GM12878 (cell line): ENCODE data around the gene C22orf15. TPM values are rescaled to one million over a fixed set of nuclear protein-coding genes. Genes with fewer than 3 reads are reported as not detected.

Experiments
- ATAC-seq: fragments of 200-7000 bp; cut with Tn5 transposase; 3 replicates; pipeline ENCODE4 v1.9.1; 2020; ENCODE audit warnings: mild to moderate bottlenecking, moderate library complexity
- BruUV-seq: library from RNA; stranded (reverse); fragments of 400-500 nt; replicated peaks from 2 replicates; lab custom pipeline; 2021; lab: Mats Ljungman, UMichigan
- CTCF ChIA-PET: fragments of 300-600 bp; sonication (Branson Sonifier 250); formaldehyde crosslinking; extraction: SDS; loops from one replicate; lab custom pipeline; 2021; ENCODE audit warnings: inconsistent platforms; lab: Yijun Ruan, JAX
- POLR2A ChIA-PET: fragments of 350-600 bp; formaldehyde crosslinking; extraction: SDS; loops from one replicate; lab custom pipeline; 2021; ENCODE audit warnings: inconsistent platforms; lab: Charles Lee
- RAD21 ChIA-PET: fragments of 300-600 bp; sonication (Branson Sonifier 250); formaldehyde crosslinking; loops from one replicate; lab custom pipeline; 2023; ENCODE audit warnings: antibody characterized with exemption; ENCODE audit not compliant: unreplicated experiment; lab: Charles Lee
- SMC1A ChIA-PET: fragments of 300-600 bp; sonication (Branson Sonifier 250); formaldehyde crosslinking; loops from one replicate; lab custom pipeline; 2023; ENCODE audit not compliant: unreplicated experiment, uncharacterized antibody; lab: Charles Lee
- DNase-seq: peaks from one replicate; pipeline ENCODE4 v3.0.0-alpha.2; 2011; ENCODE audit warnings: low read depth, low spot score
- FAIRE-seq: peaks from 3 replicates; lab custom pipeline; 2011; peaks lifted over from hg19 to GRCh38; lab: Jason Lieb, UNC
- H2AFZ ChIP-seq: 2 replicates; pipeline ENCODE4 v1.6.0; 2011; ENCODE audit warnings: low read depth, low read length, control low read depth; ENCODE audit not compliant: control insufficient read depth
- H3K27ac ChIP-seq: 2 replicates; pipeline ENCODE4 v1.5.1; 2011; ENCODE audit warnings: control low read depth; ENCODE audit not compliant: control insufficient read depth, insufficient read depth
- H3K27me3 ChIP-seq, 2 experiments: replicated peaks in 1 of 2; 2 replicates each; pipeline versions ENCODE4 v1.6.0 to v1.6.1; 2011; ENCODE audit warnings: low read length in 1 of 2; ENCODE audit not compliant: control insufficient read depth in 2 of 2, insufficient read depth in 2 of 2
- H3K36me3 ChIP-seq, 2 experiments: 2 replicates each; pipeline ENCODE4 v1.5.1; 2011; ENCODE audit warnings: low read length in 1 of 2; ENCODE audit not compliant: control insufficient read depth in 2 of 2, insufficient read depth in 2 of 2
- H3K4me1 ChIP-seq: 2 replicates; pipeline ENCODE4 v1.6.1; 2011; ENCODE audit warnings: mild to moderate bottlenecking, low read length, moderate library complexity, mixed read lengths; ENCODE audit not compliant: control insufficient read depth, insufficient read depth
- H3K4me2 ChIP-seq: 2 replicates; pipeline ENCODE4 v1.6.0; 2011; ENCODE audit warnings: control low read depth; ENCODE audit not compliant: control insufficient read depth, insufficient read depth
- H3K4me3 ChIP-seq: fragments of 200-600 bp; sonication (generic); 2 replicates; pipeline ENCODE4 v1.5.1; 2016
- H3K79me2 ChIP-seq: 2 replicates; pipeline ENCODE4 v1.6.0; 2011; ENCODE audit warnings: low read length; ENCODE audit not compliant: control insufficient read depth, insufficient read depth
- H3K9ac ChIP-seq: 2 replicates; pipeline ENCODE4 v1.8.0; 2011; ENCODE audit warnings: low read length, control low read depth, mixed read lengths; ENCODE audit not compliant: control insufficient read depth, insufficient read depth
- H3K9me3 ChIP-seq: replicated peaks from 3 replicates; pipeline ENCODE4 v1.5.1; 2011; ENCODE audit warnings: mild to moderate bottlenecking, low read length; ENCODE audit not compliant: control insufficient read depth, insufficient read depth
- H4K20me1 ChIP-seq: 2 replicates; pipeline ENCODE4 v1.6.0; 2011; ENCODE audit not compliant: control insufficient read depth, insufficient read depth
- IKZF1 ChIP-seq: fragments of 450-650 bp; conservative IDR thresholded peaks from 2 replicates; pipeline ENCODE4 v1.6.1; 2017; ENCODE audit warnings: antibody characterized with exemption, mild to moderate bottlenecking
- MAX ChIP-seq: IDR thresholded peaks from 2 replicates; pipeline ENCODE4 v1.6.1; 2012; ENCODE audit warnings: low read depth, low read length, improper control_type of control experiment
- PML ChIP-seq: IDR thresholded peaks from 2 replicates; pipeline ENCODE4 v1.6.1; 2012; ENCODE audit warnings: low read length, inconsistent platforms
- POU2F2 ChIP-seq: IDR thresholded peaks from 3 replicates; pipeline ENCODE4 v1.6.1; 2011; ENCODE audit warnings: low read depth, mild to moderate bottlenecking, low read length, borderline replicate concordance
- RCOR1 ChIP-seq: conservative IDR thresholded peaks from 2 replicates; pipeline ENCODE4 v1.6.1; 2012; ENCODE audit warnings: low read depth, low read length, improper control_type of control experiment
- SREBF1 ChIP-seq: IDR thresholded peaks from 2 replicates; pipeline ENCODE4 v1.6.1; 2012; ENCODE audit warnings: mild to moderate bottlenecking, low read length
- WGBS: methylation state at CpG from one replicate; pipeline ENCODE4 v1.1.6; 2016; ENCODE audit warnings: low lambda C conversion rate; ENCODE audit not compliant: insufficient replicate concordance, insufficient coverage; ENCODE audit errors: missing lambda C conversion rate; 5-methylcytosine and 5-hydroxymethylcytosine counted together
- in situ Hi-C: fragments of 300-500 bp; cut with MboI; formaldehyde crosslinking; loops from 9 replicates; pipeline ENCODE4 v1.14.3; 2018; ENCODE audit warnings: mixed read lengths
- intact Hi-C: fragments of 100-400 bp; cut with micrococcal nuclease; formaldehyde crosslinking; loops from one replicate; pipeline ENCODE4 v1.14.2; 2022; ENCODE audit not compliant: unreplicated experiment
- polyA plus RNA-seq, 11 experiments: library from polyadenylated mRNA; depleted of rRNA in 4 of 11; unstranded in 6 of 11; stranded (reverse) in 5 of 11; fragments of >200 nt; fragmentation: Nextera tagmentation in 4 of 11; fragmentation: Illumina TruSeq in 1 of 11; extraction: Ambion mirVana in 4 of 11; extraction: Trizol in 1 of 11; gene quantifications; 1 replicate in 1 of 11; 2 replicates in 10 of 11; pipeline versions ENCODE4 v1.2.1 to v1.2.3, GENCODE V29; 2011 to 2016; ENCODE audit warnings: inconsistent platforms in 2 of 11, missing spikeins in 2 of 11, low read depth in 1 of 11
- total RNA-seq, 4 experiments: library from RNA; depleted of rRNA in 3 of 4; stranded (reverse); fragments of >200 nt in 3 of 4; fragmentation: Illumina TruSeq in 1 of 4; extraction: Trizol in 1 of 4; gene quantifications; 2 replicates each; pipeline versions ENCODE4 v1.2.1 to v1.2.3, GENCODE V29; 2013 to 2021

The C22orf15 gene
- total and polyA plus RNA-seq, 10 of the 15 experiments (the other 5 are each of a cell fraction or from before 2014, with no cell fraction given), result 0.05 to 0.47 (median 0.13) TPM; not detected in 3

- Histone ChIP-seq H3K27me3 (no peaks in the 10 kb centered on the region), H2AFZ (no peak overlapping the region), H3K9ac (no peak overlapping the region), H3K4me2 (no peak overlapping the region), H4K20me1 (no peaks in the 10 kb centered on the region), H3K9me3 (no peaks in the 10 kb centered on the region), H3K36me3 (peaks cover 22 to 31% of the 10 kb centered on the region in 2 experiments), H3K4me3 (no peak overlapping the region), H3K4me1 (peaks cover 38% of the 10 kb centered on the region), H3K79me2 (peaks cover 10% of the 10 kb centered on the region), H3K27ac (no peak overlapping the region)
- ATAC-seq, result no peak
- 86% methylated on average over 5 of the region's 5 CpGs for WGBS
- no peak for FAIRE-seq
- BruUV-seq, result TSS peak; percentile 31
- CTCF ChIA-PET, result no interaction called here
- DNase-seq, result no peak
- in situ Hi-C loops, result no loop called here
- POLR2A ChIA-PET, result interaction anchor here (0.6 kb wide), 1 partner anchor 47 kb away, joined by 3 read pairs; no protein-coding TSS in a partner anchor
- TF ChIP-seq PML (no peak), POU2F2 (no peak), RCOR1 (no peak), MAX (no peak), SREBF1 (no peak), IKZF1 (no peak)
- intact Hi-C loops, result no loop called here
- RAD21 ChIA-PET, result no interaction called here
- SMC1A ChIA-PET, result interaction anchor here (0.7 kb wide), 1 partner anchor 10 kb away, joined by 3 read pairs; no protein-coding TSS in a partner anchor
Observed at GRCh38 chr22:23796461-23796860, 33.7 kb downstream of the C22orf15 start.
